A549 (cell line): ENCODE data around the gene ZCCHC24. TPM values are rescaled to one million over a fixed set of nuclear protein-coding genes. Genes with fewer than 3 reads are reported as not detected.

ENCODE experiments used
- ATAC-seq, 2 experiments: fragments of 200-7000 bp in 1 of 2; fragments of >200 bp in 1 of 2; cut with Nextera tagmentation in 1 of 2; cut with Tn5 transposase in 1 of 2; 3 replicates each; pipeline versions ENCODE4 v1.8.0 to v1.9.1; 2018 to 2020; ENCODE audit warnings: mild to moderate bottlenecking in 1 of 2, moderate library complexity in 1 of 2
- CTCF ChIA-PET: fragments of 300-600 bp; sonication (Branson Sonifier 250); formaldehyde crosslinking; extraction: SDS; loops from one replicate; lab custom pipeline; 2021; ENCODE audit warnings: antibody characterized with exemption, inconsistent platforms; lab: Yijun Ruan, JAX
- POLR2A ChIA-PET: fragments of 350-600 bp; formaldehyde crosslinking; extraction: SDS; loops from one replicate; lab custom pipeline; 2021; ENCODE audit warnings: antibody characterized with exemption, inconsistent platforms; lab: Yijun Ruan, JAX
- DNase-seq, 2 experiments: peaks; one replicate each; pipeline versions ENCODE4 v3.0.0 to v3.0.0-alpha.2; 2011 to 2016; ENCODE audit warnings: low read depth in 1 of 2, low spot score in 1 of 2
- FAIRE-seq: peaks from 2 replicates; lab custom pipeline; 2011; peaks lifted over from hg19 to GRCh38; lab: Jason Lieb, UNC
- H3K27ac ChIP-seq, 2 experiments: fragments of >200 bp; sonication (Bioruptor Twin); formaldehyde crosslinking; 3 replicates each; pipeline ENCODE4 v1.5.1; 2016 to 2017
- H3K4me1 ChIP-seq: fragments of >200 bp; sonication (Bioruptor Twin); formaldehyde crosslinking; 3 replicates; pipeline ENCODE4 v1.6.1; 2016
- H3K4me2 ChIP-seq: fragments of >200 bp; sonication (Bioruptor Twin); formaldehyde crosslinking; 3 replicates; pipeline ENCODE4 v1.6.1; 2016
- H3K4me3 ChIP-seq: fragments of >200 bp; sonication (Bioruptor Twin); formaldehyde crosslinking; 3 replicates; pipeline ENCODE4 v1.5.1; 2016
- H3K9me3 ChIP-seq: fragments of >200 bp; sonication (Bioruptor Twin); formaldehyde crosslinking; 3 replicates; pipeline ENCODE4 v1.6.1; 2016
- BHLHE40 ChIP-seq: IDR thresholded peaks from 2 replicates; pipeline ENCODE4 v1.6.1; 2012; ENCODE audit warnings: low read depth, low read length, inconsistent platforms
- CEBPB ChIP-seq, 2 experiments: fragments of >200 bp in 1 of 2; sonication (Bioruptor Twin) in 1 of 2; formaldehyde crosslinking in 1 of 2; IDR thresholded peaks; 2 replicates each; pipeline ENCODE4 v1.6.1; 2012 to 2016
- CHD2 ChIP-seq: fragments of 150-350 bp; IDR thresholded peaks from 2 replicates; pipeline ENCODE4 v1.6.1; 2014; ENCODE audit warnings: low read length; ENCODE audit not compliant: partially characterized antibody
- EHF ChIP-seq: fragments of 250-450 bp; sonication (Bioruptor Pico); IDR thresholded peaks from 2 replicates; pipeline ENCODE4 v1.5.0; 2020; ENCODE audit warnings: mild to moderate bottlenecking
- EP300 ChIP-seq, 2 experiments: fragments of >200 bp; sonication (Bioruptor Twin); formaldehyde crosslinking; IDR thresholded peaks; 2 replicates in 1 of 2; 3 replicates in 1 of 2; pipeline ENCODE4 v1.6.1; 2016 to 2017
- ESRRA ChIP-seq: fragments of 150-350 bp; IDR thresholded peaks from 2 replicates; pipeline ENCODE4 v1.6.1; 2014; ENCODE audit warnings: mild to moderate bottlenecking, low read length, borderline replicate concordance
- HDAC2 ChIP-seq: fragments of 200-600 bp; sonication (generic); IDR thresholded peaks from 2 replicates; pipeline ENCODE4 v1.6.1; 2016
- HES2 ChIP-seq: fragments of >200 bp; sonication (Bioruptor Twin); formaldehyde crosslinking; IDR thresholded peaks from 2 replicates; pipeline ENCODE4 v1.6.1; 2016
- HMGXB4 ChIP-seq: fragments of 250-450 bp; sonication (Bioruptor Pico); IDR thresholded peaks from 2 replicates; pipeline ENCODE4 v1.5.0; 2021; ENCODE audit warnings: mild to moderate bottlenecking, moderate library complexity, borderline replicate concordance
- JUN ChIP-seq, 2 experiments: fragments of >200 bp; sonication (Bioruptor Twin); formaldehyde crosslinking; IDR thresholded peaks; 2 replicates in 1 of 2; 3 replicates in 1 of 2; pipeline ENCODE4 v1.6.1; 2016 to 2017
- JUNB ChIP-seq: fragments of >200 bp; sonication (Bioruptor Twin); formaldehyde crosslinking; IDR thresholded peaks from 2 replicates; pipeline ENCODE4 v1.6.1; 2016
- KDM1A ChIP-seq: fragments of 200-600 bp; sonication (generic); IDR thresholded peaks from 2 replicates; pipeline ENCODE4 v1.6.1; 2016; ENCODE audit warnings: low read depth, mild to moderate bottlenecking
- KDM5A ChIP-seq: fragments of 200-600 bp; sonication (generic); IDR thresholded peaks from 2 replicates; pipeline ENCODE4 v1.6.1; 2016; ENCODE audit warnings: antibody characterized with exemption, mild to moderate bottlenecking
- MAFK ChIP-seq: fragments of 450-650 bp; IDR thresholded peaks from 2 replicates; pipeline ENCODE4 v1.6.1; 2014; ENCODE audit not compliant: partially characterized antibody
- MAZ ChIP-seq: fragments of 150-350 bp; IDR thresholded peaks from 2 replicates; pipeline ENCODE4 v1.6.1; 2014; ENCODE audit warnings: antibody characterized with exemption, low read depth, low read length, borderline replicate concordance
- NPAS2 ChIP-seq: fragments of 250-450 bp; sonication (Bioruptor Pico); IDR thresholded peaks from 2 replicates; pipeline ENCODE4 v1.8.0; 2022; ENCODE audit warnings: mild to moderate bottlenecking, moderate library complexity, borderline replicate concordance
- NR3C1 ChIP-seq: fragments of >200 bp; sonication (Bioruptor Twin); formaldehyde crosslinking; IDR thresholded peaks from 3 replicates; pipeline ENCODE4 v1.6.1; 2017
- RAD21 ChIP-seq, 2 experiments: fragments of >200 bp in 1 of 2; sonication (Bioruptor Twin) in 1 of 2; formaldehyde crosslinking in 1 of 2; IDR thresholded peaks in 1 of 2; conservative IDR thresholded peaks in 1 of 2; 2 replicates in 1 of 2; 3 replicates in 1 of 2; pipeline ENCODE4 v1.6.1; 2012 to 2018; ENCODE audit warnings: inconsistent platforms in 1 of 2
- RARB ChIP-seq: fragments of 250-450 bp; sonication (Bioruptor Pico); IDR thresholded peaks from 2 replicates; pipeline ENCODE4 v1.8.0; 2021; ENCODE audit warnings: mild to moderate bottlenecking, moderate library complexity
- RFX5 ChIP-seq: fragments of 450-650 bp; IDR thresholded peaks from 2 replicates; pipeline ENCODE4 v1.7.1; 2014; ENCODE audit warnings: antibody characterized with exemption, mild to moderate bottlenecking, moderate library complexity
- RNF2 ChIP-seq: fragments of 200-600 bp; sonication (generic); IDR thresholded peaks from 2 replicates; pipeline ENCODE4 v1.6.1; 2016; ENCODE audit warnings: low read depth, mild to moderate bottlenecking, antibody characterized with exemption, moderate library complexity, borderline replicate concordance
- SMC3 ChIP-seq: fragments of >200 bp; sonication (Bioruptor Twin); formaldehyde crosslinking; IDR thresholded peaks from 3 replicates; pipeline ENCODE4 v1.6.1; 2018; ENCODE audit warnings: inconsistent platforms
- TFCP2L1 ChIP-seq: fragments of 250-450 bp; sonication (Bioruptor Pico); IDR thresholded peaks from 2 replicates; pipeline ENCODE4 v1.5.0; 2021; ENCODE audit warnings: mild to moderate bottlenecking
- TP53 ChIP-seq: fragments of 250-450 bp; sonication (Bioruptor Pico); IDR thresholded peaks from 2 replicates; pipeline ENCODE4 v1.5.0; 2021; ENCODE audit warnings: mild to moderate bottlenecking, moderate library complexity
- ZNF302 ChIP-seq: fragments of 250-450 bp; sonication (Bioruptor Pico); IDR thresholded peaks from 2 replicates; pipeline ENCODE4 v1.9.0; 2021; ENCODE audit warnings: inconsistent platforms, mild to moderate bottlenecking, moderate library complexity
- ZSCAN20 ChIP-seq: fragments of 250-450 bp; sonication (Bioruptor Pico); IDR thresholded peaks from 2 replicates; pipeline ENCODE4 v1.8.0; 2022; ENCODE audit warnings: mild to moderate bottlenecking, moderate library complexity
- WGBS: methylation state at CpG from one replicate; pipeline ENCODE4 v1.1.6; 2017; ENCODE audit errors: missing lambda C conversion rate; 5-methylcytosine and 5-hydroxymethylcytosine counted together
- polyA plus RNA-seq, 4 experiments: library from polyadenylated mRNA; depleted of rRNA in 3 of 4; stranded (reverse); fragments of >200 nt; fragmentation: RNase III in 1 of 4; extraction: RNeasy Plus Mini Kit Qiagen cat#74134 plus additional on column Dnase treatment in 1 of 4; gene quantifications; 2 replicates in 3 of 4; 3 replicates in 1 of 4; pipeline ENCODE4 v1.2.3, GENCODE V29; 2011 to 2017

ZCCHC24 gene
- polyA plus RNA-seq, 2 of the 4 experiments (the other 2 are of a cell fraction) = 2.4 to 4.2 TPM

GRCh38 chr10:79472449-79472848 lies 27.0 kb upstream of the ZCCHC24 start:
- 66% methylated on average over 7 of the region's 7 CpGs for WGBS

GRCh38 chr10:79471776-79472175 lies 26.4 kb upstream of the ZCCHC24 start:
- DNase-seq (no peak), ATAC-seq (no peak), FAIRE-seq (no peak)
- POLR2A ChIA-PET = no interaction called here
- WGBS = 57% methylated on average over 4 of the region's 4 CpGs
- H3K4me3 ChIP-seq = no peak overlapping the region
- no peak overlapping the region for H3K4me2 ChIP-seq
- no peaks in the 10 kb centered on the region for H3K4me1 ChIP-seq
- CTCF ChIA-PET = interaction anchor here (1.4 to 4.6 kb wide), 4 partner anchors 8 to 16 kb away, joined by 5 to 32 read pairs (median 8); no protein-coding TSS in a partner anchor
- no peak overlapping the region for H3K27ac ChIP-seq
- TF ChIP-seq BHLHE40 (no peak), ESRRA (no peak), CEBPB (IDR thresholded peaks at IDR 0.05) (no peak), MAFK (no peak), MAZ (no peak), JUN (IDR thresholded peaks at IDR 0.05) (no peak), RNF2 (no peak), NR3C1 (no peak), ZNF302 (CRISPR knock-in tag) (no peak), TP53 (CRISPR knock-in tag) (no peak), HES2 (no peak), RAD21 (conservative IDR thresholded peaks at IDR 0.05 in 1 of 2, IDR thresholded peaks at IDR 0.05 in 1 of 2) (no peak), KDM5A (no peak), ZSCAN20 (CRISPR knock-in tag) (no peak), RARB (CRISPR knock-in tag) (no peak)
- H3K9me3 ChIP-seq = no peaks in the 10 kb centered on the region

More at GRCh38 chr10:79472449-79472848, 27.0 kb upstream of the ZCCHC24 start:
- TF ChIP-seq BHLHE40 = no peak
- no peak for TF ChIP-seq RFX5
- TF ChIP-seq HDAC2 = no peak
- no peak for TF ChIP-seq ESRRA
- no peak for TF ChIP-seq KDM5A
- no peak for TF ChIP-seq RNF2
- no peak for TF ChIP-seq EP300 (IDR thresholded peaks at IDR 0.05)
- TF ChIP-seq SMC3 = no peak
- no peak for TF ChIP-seq KDM1A
- TF ChIP-seq HMGXB4 (CRISPR knock-in tag) = no peak
- H3K27ac ChIP-seq = no peak overlapping the region
- no peaks in the 10 kb centered on the region for H3K9me3 ChIP-seq
- ChIA-PET CTCF (interaction anchor here (1.4 to 2.3 kb wide), 3 partner anchors 9 to 16 kb away, joined by 5 to 9 read pairs (median 6); no protein-coding TSS in a partner anchor), POLR2A (no interaction called here)
- no peak for FAIRE-seq
- H3K4me2 ChIP-seq = no peak overlapping the region
- no peak overlapping the region for H3K4me3 ChIP-seq
- DNase-seq = no peak
- no peaks in the 10 kb centered on the region for H3K4me1 ChIP-seq
- no peak for ATAC-seq

GRCh38 chr10:79470096-79470495 lies 24.7 kb upstream of the ZCCHC24 start:
- Histone ChIP-seq H3K9me3 (no peaks in the 10 kb centered on the region), H3K4me3 (no peak overlapping the region), H3K27ac (no peak overlapping the region), H3K4me2 (no peak overlapping the region), H3K4me1 (no peaks in the 10 kb centered on the region)
- FAIRE-seq = no peak
- no peak for DNase-seq
- ATAC-seq = no peak
- TF ChIP-seq TFCP2L1 (CRISPR knock-in tag) = no peak
- TF ChIP-seq ZNF302 (CRISPR knock-in tag) = no peak
- no peak for TF ChIP-seq RAD21 (conservative IDR thresholded peaks at IDR 0.05 in 1 of 2, IDR thresholded peaks at IDR 0.05 in 1 of 2)
- TF ChIP-seq CHD2 = no peak
- no peak for TF ChIP-seq EHF (CRISPR knock-in tag)
- no peak for TF ChIP-seq KDM1A
- TF ChIP-seq NPAS2 (CRISPR knock-in tag) = no peak
- no peak for TF ChIP-seq KDM5A
- TF ChIP-seq JUNB = no peak
- ChIA-PET CTCF (interaction anchor here (0.6 to 4.6 kb wide), 4 partner anchors 11 to 21 kb away, joined by 3 to 32 read pairs (median 10); no protein-coding TSS in a partner anchor), POLR2A (no interaction called here)
- 81% methylated on average over 8 of the region's 8 CpGs for WGBS
